ENCODE measurements around the gene YARS1. TPM values are rescaled to one million over a fixed set of nuclear protein-coding genes. Genes with fewer than 3 reads are reported as not detected.

YARS1 gene
- polyA plus RNA-seq, result 10 to 100 TPM; 39.4 to 79.9 (median 54.9) TPM
- long read RNA-seq, donor 1, result 0 reads
- long read RNA-seq, donor 2, partial matches to known transcripts, result 0 of 3 reads
- long read RNA-seq, donor 2, other reads (novel, unspliced or antisense), result 0 of 3 reads
- long read RNA-seq, donor 3, transcript YARS-209 (2 exons, 2,178 nt), result major isoform, 6 of 10 reads
- long read RNA-seq, donor 3, partial matches to known transcripts, result 0 of 10 reads
- long read RNA-seq, donor 3, other reads (novel, unspliced or antisense), result 0 of 10 reads
- long read RNA-seq, donor 4, result 0 reads
- long read RNA-seq, donor 5, partial matches to known transcripts, result 0 of 5 reads
- long read RNA-seq, donor 5, other reads (novel, unspliced or antisense), result 0 of 5 reads
- long read RNA-seq, donor 6, transcript YARS-201 (13 exons, 3,238 nt), result major isoform, 5 of 12 reads
- long read RNA-seq, donor 6, partial matches to known transcripts, result 0 of 12 reads
- long read RNA-seq, donor 6, other reads (novel, unspliced or antisense), result 0 of 12 reads
- long read RNA-seq, donor 7, result 0 reads
- long read RNA-seq, donor 8, partial matches to known transcripts, result 0 of 1 reads
- long read RNA-seq, donor 8, other reads (novel, unspliced or antisense), result 0 of 1 reads
- long read RNA-seq, donor 9, partial matches to known transcripts, result 0 of 1 reads
- long read RNA-seq, donor 9, other reads (novel, unspliced or antisense), result 0 of 1 reads
- long read RNA-seq, donor 10, transcript YARS-209 (2 exons, 2,178 nt), result minor isoform, 6 of 22 reads
- long read RNA-seq, donor 10, transcript YARS-201 (13 exons, 3,238 nt), result major isoform, 12 of 22 reads
- long read RNA-seq, donor 10, partial matches to known transcripts, result 0 of 22 reads
- long read RNA-seq, donor 10, other reads (novel, unspliced or antisense), result 0 of 22 reads

DNA sequence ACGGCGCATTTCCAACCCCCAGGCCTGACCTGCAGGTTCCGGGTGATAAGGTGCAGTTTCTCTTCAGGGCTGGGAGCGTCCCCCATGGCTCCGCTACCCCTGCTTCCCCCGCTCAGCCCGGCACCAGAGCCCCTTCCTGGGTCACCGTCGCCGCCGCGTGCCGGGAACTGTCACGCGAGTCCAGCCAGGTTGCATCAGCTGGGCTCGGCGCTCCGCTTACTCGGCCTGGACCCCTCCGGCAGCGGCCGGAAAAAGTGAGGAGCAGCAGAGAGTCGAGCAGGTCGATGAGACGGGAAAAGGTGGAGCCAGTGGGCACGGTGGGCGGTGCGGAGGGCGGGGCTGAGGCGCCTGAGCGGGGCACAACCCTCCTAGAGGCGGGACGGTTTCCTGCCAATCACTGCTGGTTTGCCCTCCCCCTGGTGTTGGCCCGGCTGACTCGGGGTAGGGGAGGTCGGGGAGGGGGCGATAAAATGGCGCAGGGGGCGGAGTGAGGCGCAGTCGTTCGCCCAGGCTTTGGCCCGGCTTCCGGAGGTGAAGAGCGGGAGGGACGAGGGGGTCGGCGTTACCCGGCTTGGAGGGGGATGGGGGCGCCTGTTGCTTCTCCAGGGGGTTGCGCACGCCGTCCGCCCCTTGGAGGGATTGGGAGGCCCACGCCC is at the start of gene YARS1, which contains the start of gene S100PBP:
TSS of gene YARS1 (minus strand) at position 200 of the 656 bp plus-strand sequence. CDS start at position 86, 114 bp downstream.
TSS of gene S100PBP (plus strand) at position 495 of the 656 bp plus-strand sequence. CDS start 8,447 bp downstream, outside the sequence.
- no peak for FAIRE-seq
- H3K4me3 ChIP-seq (ENCODE audit: low read depth in 1 of 3, low read length in 3 of 3), result peak within 1 kb of the TSS; percentile 79 to 84 (median 81)
- no peaks in the 10 kb centered on the region for H3K9me3 ChIP-seq (ENCODE audit: control insufficient read depth in 2 of 2, insufficient read depth in 1 of 2, low read depth in 1 of 2, low read length in 1 of 2)
- peaks cover 0 to 13% (median 11%) of the 10 kb centered on the region in 3 donors for H3K4me1 ChIP-seq (ENCODE audit: control insufficient read depth in 3 of 3, insufficient read depth in 2 of 3, low read depth in 1 of 3, low read length in 2 of 3)
- H3K27ac ChIP-seq (ENCODE audit: low read depth in 1 of 3, low read length in 2 of 3), result peak within 1 kb of the TSS; percentile 86 to 95 (median 92)
- no peaks in the 10 kb centered on the region for H3K27me3 ChIP-seq (ENCODE audit: control insufficient read depth in 3 of 3, insufficient read depth in 3 of 3, low read length in 3 of 3)
- WGBS, 3 donors, result 0 to 1% (median 1%) methylated on average over 38 to 55 of the region's 55 CpGs
- peak; percentile 99 to 100 for DNase-seq
- H3K36me3 ChIP-seq (ENCODE audit: control insufficient read depth in 3 of 3, insufficient read depth in 2 of 3, low read depth in 1 of 3, low read length in 3 of 3), result peaks cover 0 to 5% (median 0%) of the 10 kb centered on the region in 3 donors

DNA sequence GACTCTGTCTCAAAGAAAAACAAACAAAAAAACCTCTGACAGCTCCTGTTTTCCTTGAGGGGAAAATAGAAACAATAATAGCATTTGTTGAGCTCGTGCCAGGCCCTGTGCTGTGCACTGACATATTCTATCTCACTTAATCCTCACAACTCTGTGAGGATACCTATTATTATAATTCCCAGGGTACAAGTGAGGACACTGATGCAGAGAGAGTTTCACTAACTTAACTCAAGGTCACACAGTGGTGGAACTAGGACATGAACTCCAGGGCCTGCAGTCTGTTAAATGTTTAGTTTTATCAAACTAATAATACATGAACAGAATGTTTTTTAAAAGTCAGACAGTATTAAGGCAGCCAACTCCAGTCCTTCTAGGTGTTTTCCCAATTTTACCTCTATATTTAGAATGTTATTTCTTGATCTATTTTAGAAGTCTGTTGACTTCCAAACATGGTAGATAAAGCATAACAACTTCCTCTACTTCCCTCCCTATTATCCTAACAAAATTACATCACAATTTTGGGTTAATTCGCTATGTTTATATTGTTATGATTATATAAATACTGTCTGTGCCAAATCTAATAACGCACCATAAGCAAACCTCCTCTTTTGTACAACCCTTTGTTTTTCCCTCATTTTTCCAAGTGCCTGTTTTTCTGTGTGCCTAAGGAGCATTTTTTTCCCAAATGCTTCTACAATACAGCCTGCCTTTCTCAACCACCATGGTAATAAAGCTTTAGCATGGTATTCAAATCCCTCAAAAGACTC is 48.7 kb upstream of the YARS1 start:
- Histone ChIP-seq H3K36me3 (ENCODE audit: control insufficient read depth in 3 of 3, insufficient read depth in 2 of 3, low read depth in 1 of 3, low read length in 3 of 3) (peaks cover 0 to 37% (median 2%) of the 10 kb centered on the region in 3 donors), H3K9me3 (ENCODE audit: control insufficient read depth in 2 of 2, insufficient read depth in 1 of 2, low read depth in 1 of 2, low read length in 1 of 2) (no peaks in the 10 kb centered on the region), H3K27ac (ENCODE audit: low read depth in 1 of 3, low read length in 2 of 3) (no peak overlapping the region), H3K4me3 (ENCODE audit: low read depth in 1 of 3, low read length in 3 of 3) (no peak overlapping the region), H3K4me1 (ENCODE audit: control insufficient read depth in 3 of 3, insufficient read depth in 2 of 3, low read depth in 1 of 3, low read length in 2 of 3) (peaks cover 0 to 5% (median 0%) of the 10 kb centered on the region in 3 donors), H3K27me3 (ENCODE audit: control insufficient read depth in 3 of 3, insufficient read depth in 3 of 3, low read length in 3 of 3) (peaks cover 0 to 5% (median 2%) of the 10 kb centered on the region in 3 donors)
- WGBS, 3 donors, result 67 to 88% (median 88%) methylated on average over 3 of the region's 3 CpGs
- no peak for DNase-seq
- no peak for FAIRE-seq

DNA sequence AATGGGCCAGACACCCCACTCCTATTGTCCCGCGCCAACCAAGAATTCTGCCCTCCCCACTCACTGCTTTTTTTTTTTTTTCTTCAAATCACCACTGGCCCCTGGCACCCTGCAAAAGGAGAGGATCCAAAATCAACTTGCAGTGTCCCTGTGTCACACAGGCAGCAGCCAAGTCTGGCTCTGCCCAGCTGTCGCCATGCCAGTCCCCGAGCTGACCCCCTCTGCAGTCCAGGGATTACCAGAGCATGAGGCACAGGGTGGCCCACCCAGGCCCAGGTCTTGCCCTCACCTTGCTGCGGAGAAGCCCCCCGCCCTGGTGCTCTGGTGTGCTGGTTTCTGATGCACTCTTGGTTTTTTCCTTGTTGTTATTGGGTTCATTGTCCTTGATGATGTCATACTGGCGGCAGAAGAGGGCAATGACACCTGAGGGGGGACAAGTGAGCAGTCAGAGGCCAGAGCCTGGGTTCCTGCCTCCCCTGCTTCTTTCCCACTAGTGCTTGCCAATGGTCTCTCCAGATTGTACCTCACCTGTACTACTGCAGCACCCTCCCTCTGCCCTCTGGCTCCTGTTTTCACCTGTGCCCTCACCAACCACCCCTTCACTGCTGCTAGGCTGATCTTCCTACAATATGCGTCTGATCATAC is 47.3 kb upstream of the YARS1 start:
- WGBS, 3 donors, result 94 to 97% (median 96%) methylated on average over 8 of the region's 8 CpGs
- DNase-seq (no peak), FAIRE-seq (no peak)
- Histone ChIP-seq H3K27me3 (ENCODE audit: control insufficient read depth in 3 of 3, insufficient read depth in 3 of 3, low read length in 3 of 3) (no peaks in the 10 kb centered on the region), H3K9me3 (ENCODE audit: control insufficient read depth in 2 of 2, insufficient read depth in 1 of 2, low read depth in 1 of 2, low read length in 1 of 2) (no peaks in the 10 kb centered on the region), H3K36me3 (ENCODE audit: control insufficient read depth in 3 of 3, insufficient read depth in 2 of 3, low read depth in 1 of 3, low read length in 3 of 3) (peaks cover 0 to 43% (median 2%) of the 10 kb centered on the region in 3 donors), H3K27ac (ENCODE audit: low read depth in 1 of 3, low read length in 2 of 3) (no peak overlapping the region), H3K4me3 (ENCODE audit: low read depth in 1 of 3, low read length in 3 of 3) (no peak overlapping the region), H3K4me1 (ENCODE audit: control insufficient read depth in 3 of 3, insufficient read depth in 2 of 3, low read depth in 1 of 3, low read length in 2 of 3) (no peaks in the 10 kb centered on the region)

DNA sequence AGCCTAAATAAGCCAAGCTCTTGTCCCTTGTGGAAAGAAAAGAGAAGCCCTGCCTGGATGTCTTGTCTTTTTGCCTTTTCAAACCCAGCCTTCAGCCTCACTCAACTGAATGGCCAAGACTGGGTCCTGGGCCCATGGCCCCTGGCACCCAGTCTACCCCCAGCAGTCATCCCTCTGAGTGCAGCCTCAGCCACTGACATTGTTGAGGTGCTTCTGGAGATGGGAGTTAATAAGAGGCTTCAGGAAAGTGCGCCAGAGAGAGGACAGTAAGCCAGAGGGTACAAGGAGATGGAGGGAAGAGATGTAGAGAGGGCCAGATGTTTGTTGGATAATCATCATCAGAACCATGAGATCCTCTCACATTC is 46.7 kb upstream of the YARS1 start:
- Histone ChIP-seq H3K36me3 (ENCODE audit: control insufficient read depth in 3 of 3, insufficient read depth in 2 of 3, low read depth in 1 of 3, low read length in 3 of 3) (peaks cover 2 to 43% (median 3%) of the 10 kb centered on the region in 3 donors), H3K27me3 (ENCODE audit: control insufficient read depth in 3 of 3, insufficient read depth in 3 of 3, low read length in 3 of 3) (no peaks in the 10 kb centered on the region), H3K4me3 (ENCODE audit: low read depth in 1 of 3, low read length in 3 of 3) (no peak overlapping the region), H3K4me1 (ENCODE audit: control insufficient read depth in 3 of 3, insufficient read depth in 2 of 3, low read depth in 1 of 3, low read length in 2 of 3) (no peaks in the 10 kb centered on the region), H3K9me3 (ENCODE audit: control insufficient read depth in 2 of 2, insufficient read depth in 1 of 2, low read depth in 1 of 2, low read length in 1 of 2) (no peaks in the 10 kb centered on the region), H3K27ac (ENCODE audit: low read depth in 1 of 3, low read length in 2 of 3) (no peak overlapping the region)
- DNase-seq (no peak), FAIRE-seq (no peak)
- WGBS, 3 donors, result 94 to 96% (median 96%) methylated on average over 1 of the region's 1 CpG

DNA sequence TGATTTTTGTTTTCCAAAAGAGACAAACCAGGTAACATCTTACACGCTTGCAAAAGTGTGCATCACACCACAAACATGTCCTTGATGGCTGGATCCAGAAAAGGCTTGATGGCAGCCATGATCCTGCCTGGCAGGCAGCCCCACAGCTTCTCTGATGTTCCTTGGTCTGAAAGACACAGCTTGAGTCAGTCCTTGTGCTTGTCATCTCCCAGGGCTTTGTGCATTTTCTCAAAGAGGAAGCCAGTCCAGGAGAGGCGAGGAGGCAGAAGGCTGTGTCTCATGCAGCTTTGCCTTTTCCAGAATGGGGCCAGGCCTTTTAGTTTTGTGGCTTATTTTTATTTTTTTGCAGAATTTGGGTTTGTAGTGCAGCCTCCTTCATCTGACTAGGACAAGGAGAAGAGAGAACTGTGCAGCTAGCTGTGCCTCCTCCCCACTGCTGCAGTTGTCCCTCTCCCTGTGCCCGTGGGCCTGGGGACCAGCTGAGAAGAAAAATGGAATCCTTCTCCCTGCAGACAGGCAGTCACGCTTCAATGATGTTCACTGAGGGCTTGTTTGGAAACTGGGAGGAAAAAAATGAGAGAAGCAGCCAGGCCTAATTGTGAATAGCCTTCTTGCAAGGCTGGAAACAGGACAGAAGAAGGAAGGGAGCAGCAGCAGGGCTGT is 46.2 kb upstream of the YARS1 start:
- no peak for DNase-seq
- Histone ChIP-seq H3K27me3 (ENCODE audit: control insufficient read depth in 3 of 3, insufficient read depth in 3 of 3, low read length in 3 of 3) (no peaks in the 10 kb centered on the region), H3K36me3 (ENCODE audit: control insufficient read depth in 3 of 3, insufficient read depth in 2 of 3, low read depth in 1 of 3, low read length in 3 of 3) (peaks cover 2 to 43% (median 3%) of the 10 kb centered on the region in 3 donors), H3K4me3 (ENCODE audit: low read depth in 1 of 3, low read length in 3 of 3) (no peak overlapping the region), H3K27ac (ENCODE audit: low read depth in 1 of 3, low read length in 2 of 3) (no peak overlapping the region), H3K4me1 (ENCODE audit: control insufficient read depth in 3 of 3, insufficient read depth in 2 of 3, low read depth in 1 of 3, low read length in 2 of 3) (no peaks in the 10 kb centered on the region), H3K9me3 (ENCODE audit: control insufficient read depth in 2 of 2, insufficient read depth in 1 of 2, low read depth in 1 of 2, low read length in 1 of 2) (no peaks in the 10 kb centered on the region)
- 93 to 100% (median 94%) methylated on average over 4 of the region's 4 CpGs for WGBS, 3 donors
- FAIRE-seq, result no peak

DNA sequence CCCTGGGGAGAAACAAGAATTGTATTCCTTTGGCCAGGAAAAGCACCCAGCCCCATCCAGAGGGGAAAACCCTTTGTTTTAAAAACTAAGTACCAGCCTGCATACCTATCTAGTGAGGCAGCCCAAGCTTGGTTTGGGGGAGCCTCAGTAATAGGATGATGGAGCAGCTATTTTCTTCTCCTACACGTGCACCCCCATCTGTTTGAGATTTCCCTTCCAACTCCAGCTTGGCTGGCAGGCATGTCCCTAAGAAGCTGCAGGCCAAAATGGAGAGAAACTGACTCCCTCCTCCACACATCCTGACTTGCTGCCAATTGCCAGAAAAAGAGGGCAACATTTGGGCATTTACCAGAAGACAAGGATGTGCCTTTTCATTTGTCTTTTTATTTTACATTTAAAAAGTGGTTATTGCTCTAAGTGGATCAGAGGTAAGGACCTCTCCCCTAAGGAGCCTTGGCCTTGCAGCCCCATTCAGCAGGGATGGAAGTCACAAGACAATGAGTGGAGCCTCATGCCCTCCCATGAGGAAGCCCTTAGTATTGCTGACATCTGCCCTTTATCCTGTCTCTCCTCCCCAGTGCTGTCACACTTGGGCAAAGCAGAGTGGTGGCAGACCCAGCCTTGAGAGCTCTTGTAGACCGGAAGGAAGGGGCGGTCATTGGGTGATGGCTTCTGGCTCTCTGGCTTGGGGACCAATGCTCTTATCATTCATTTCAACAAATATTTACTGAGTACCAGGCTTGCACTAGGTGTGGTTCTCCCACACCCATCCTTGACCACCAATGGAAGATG is 44.9 kb upstream of the YARS1 start:
- no peak for FAIRE-seq
- Histone ChIP-seq H3K4me3 (ENCODE audit: low read depth in 1 of 3, low read length in 3 of 3) (no peak overlapping the region), H3K9me3 (ENCODE audit: control insufficient read depth in 2 of 2, insufficient read depth in 1 of 2, low read depth in 1 of 2, low read length in 1 of 2) (no peaks in the 10 kb centered on the region), H3K4me1 (ENCODE audit: control insufficient read depth in 3 of 3, insufficient read depth in 2 of 3, low read depth in 1 of 3, low read length in 2 of 3) (no peaks in the 10 kb centered on the region), H3K27ac (ENCODE audit: low read depth in 1 of 3, low read length in 2 of 3) (no peak overlapping the region), H3K27me3 (ENCODE audit: control insufficient read depth in 3 of 3, insufficient read depth in 3 of 3, low read length in 3 of 3) (no peaks in the 10 kb centered on the region), H3K36me3 (ENCODE audit: control insufficient read depth in 3 of 3, insufficient read depth in 2 of 3, low read depth in 1 of 3, low read length in 3 of 3) (peaks cover 0 to 44% (median 3%) of the 10 kb centered on the region in 3 donors)
- DNase-seq, result no peak
- WGBS, 3 donors, result 80 to 89% (median 82%) methylated on average over 3 of the region's 3 CpGs

DNA sequence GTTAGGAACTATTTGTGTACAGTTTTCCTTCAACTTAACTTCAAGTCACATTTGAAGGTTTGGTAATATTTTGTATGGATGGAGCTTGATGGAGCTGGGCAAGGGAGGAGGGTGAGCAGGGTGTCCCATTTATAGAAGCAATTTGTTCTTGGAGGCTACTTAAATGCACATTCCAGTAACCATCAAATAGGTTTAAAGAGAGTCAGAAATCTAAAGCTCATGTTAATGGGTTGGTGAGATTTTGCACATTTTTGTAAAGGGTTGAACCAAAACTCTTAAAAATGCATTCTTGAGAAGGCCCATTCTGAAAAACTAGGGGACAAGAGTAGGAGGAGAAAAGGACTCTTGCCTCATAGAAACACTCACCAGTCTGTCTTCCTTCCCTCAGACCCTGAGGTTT is 43.4 kb upstream of the YARS1 start:
- Histone ChIP-seq H3K9me3 (ENCODE audit: control insufficient read depth in 2 of 2, insufficient read depth in 1 of 2, low read depth in 1 of 2, low read length in 1 of 2) (no peaks in the 10 kb centered on the region), H3K4me3 (ENCODE audit: low read depth in 1 of 3, low read length in 3 of 3) (no peak overlapping the region), H3K36me3 (ENCODE audit: control insufficient read depth in 3 of 3, insufficient read depth in 2 of 3, low read depth in 1 of 3, low read length in 3 of 3) (peaks cover 5 to 47% (median 7%) of the 10 kb centered on the region in 3 donors), H3K27ac (ENCODE audit: low read depth in 1 of 3, low read length in 2 of 3) (no peak overlapping the region), H3K27me3 (ENCODE audit: control insufficient read depth in 3 of 3, insufficient read depth in 3 of 3, low read length in 3 of 3) (no peaks in the 10 kb centered on the region), H3K4me1 (ENCODE audit: control insufficient read depth in 3 of 3, insufficient read depth in 2 of 3, low read depth in 1 of 3, low read length in 2 of 3) (no peaks in the 10 kb centered on the region)
- FAIRE-seq, result no peak
- DNase-seq, result no peak
